HCT116 (cell line): ENCODE measurements around the gene FHIT. TPM values are rescaled to one million over a fixed set of nuclear protein-coding genes. Genes with fewer than 3 reads are reported as not detected.

Experiments used
- ATAC-seq: fragments of 200-7000 bp; cut with Tn5 transposase; 2 replicates; pipeline ENCODE4 v1.9.1; 2020; ENCODE audit warnings: mild to moderate bottlenecking, moderate library complexity
- BruUV-seq: library from RNA; stranded (reverse); fragments of 400-500 nt; replicated peaks from 2 replicates; lab custom pipeline; 2021; lab: Mats Ljungman, UMichigan
- CTCF ChIA-PET: fragments of 300-600 bp; sonication (Branson Sonifier 250); formaldehyde crosslinking; loops from one replicate; lab custom pipeline; 2021; ENCODE audit warnings: antibody characterized with exemption; lab: Charles Lee
- POLR2A ChIA-PET: fragments of 300-600, 350-600 bp; sonication (Branson Sonifier 250); formaldehyde crosslinking; loops from one replicate; lab custom pipeline; 2021; ENCODE audit warnings: antibody characterized with exemption; lab: Charles Lee
- RAD21 ChIA-PET, 2 experiments: fragments of 300-600 bp; sonication (Branson Sonifier 250); formaldehyde crosslinking; loops; one replicate each; lab custom pipeline; 2023; ENCODE audit warnings: low total read pairs in 2 of 2; ENCODE audit not compliant: uncharacterized antibody in 2 of 2, unreplicated experiment in 2 of 2, low non-redundant PET in 1 of 2; lab: Charles Lee
- DNase-seq: peaks from one replicate; pipeline ENCODE4 v3.0.0-alpha.2; 2010; ENCODE audit warnings: low read depth, low spot score
- H2AFZ ChIP-seq: fragments of 200-600 bp; shearing (Covaris generic), sonication (generic); 2 replicates; pipeline ENCODE4 v1.6.1; 2017; ENCODE audit warnings: low read depth, mixed run types, mixed read lengths, antibody characterized with exemption, low read length; ENCODE audit not compliant: poor library complexity, severe bottlenecking
- H3K27ac ChIP-seq: 2 replicates; pipeline ENCODE4 v1.5.1; 2012; ENCODE audit warnings: low read depth, low read length
- H3K27me3 ChIP-seq: fragments of 200-600 bp; sonication (generic); 2 replicates; pipeline ENCODE4 v1.6.1; 2016; ENCODE audit warnings: mixed run types, low read length, mixed read lengths; ENCODE audit not compliant: insufficient read depth
- H3K36me3 ChIP-seq, 2 experiments: fragments of 200-500 bp in 1 of 2; fragments of 200-600 bp in 1 of 2; sonication (Bioruptor generic) in 1 of 2; sonication (generic) in 1 of 2; 2 replicates each; pipeline versions ENCODE4 v1.5.1 to v1.6.1; 2014 to 2016; ENCODE audit warnings: low read length in 2 of 2, inconsistent platforms in 1 of 2, mixed read lengths in 1 of 2, mixed run types in 1 of 2; ENCODE audit not compliant: insufficient read depth in 2 of 2, control insufficient read depth in 1 of 2
- H3K4me1 ChIP-seq, 2 experiments: fragments of 200-600 bp in 1 of 2; sonication (generic) in 1 of 2; 2 replicates each; pipeline versions ENCODE4 v1.5.1 to v1.6.1; 2012 to 2017; ENCODE audit warnings: low read length in 2 of 2, inconsistent platforms in 1 of 2, mild to moderate bottlenecking in 1 of 2, mixed read lengths in 1 of 2, mixed run types in 1 of 2, moderate library complexity in 1 of 2; ENCODE audit not compliant: insufficient read depth in 2 of 2, control insufficient read depth in 1 of 2
- H3K4me2 ChIP-seq: fragments of 200-600 bp; sonication (generic); 2 replicates; pipeline ENCODE4 v1.6.1; 2017; ENCODE audit warnings: mixed run types, low read length, mixed read lengths
- H3K4me3 ChIP-seq, 2 experiments: fragments of 200-600 bp in 1 of 2; sonication (generic) in 1 of 2; replicated peaks in 1 of 2; 2 replicates each; pipeline ENCODE4 v1.5.1; 2011 to 2016; ENCODE audit warnings: low read length in 2 of 2, control low read depth in 1 of 2, low read depth in 1 of 2, mild to moderate bottlenecking in 1 of 2, mixed read lengths in 1 of 2, mixed run types in 1 of 2
- H3K79me2 ChIP-seq: fragments of 200-600 bp; sonication (generic); 2 replicates; pipeline ENCODE4 v1.6.1; 2017; ENCODE audit warnings: mild to moderate bottlenecking, mixed run types, low read length, moderate library complexity, mixed read lengths; ENCODE audit not compliant: insufficient read depth
- H3K9ac ChIP-seq: fragments of 200-600 bp; sonication (generic); 2 replicates; pipeline ENCODE4 v1.6.1; 2016; ENCODE audit warnings: low read length, mixed read lengths
- H3K9me2 ChIP-seq: fragments of 200-600 bp; sonication (generic), shearing (Covaris generic); 2 replicates; pipeline ENCODE4 v1.6.1; 2017; ENCODE audit warnings: mixed run types, mild to moderate bottlenecking, moderate library complexity; ENCODE audit not compliant: insufficient read depth
- H3K9me3 ChIP-seq, 2 experiments: fragments of 200-500 bp in 1 of 2; fragments of 200-600 bp in 1 of 2; sonication (Bioruptor generic) in 1 of 2; sonication (generic) in 1 of 2; 2 replicates each; pipeline ENCODE4 v1.6.1; 2014 to 2017; ENCODE audit warnings: low read length in 2 of 2, mixed read lengths in 2 of 2, inconsistent platforms in 1 of 2, low read depth in 1 of 2, mild to moderate bottlenecking in 1 of 2, mixed run types in 1 of 2, moderate library complexity in 1 of 2; ENCODE audit not compliant: control insufficient read depth in 1 of 2, insufficient read depth in 1 of 2
- H4K20me1 ChIP-seq: fragments of 200-600 bp; sonication (generic), shearing (Covaris generic); 2 replicates; pipeline ENCODE4 v1.6.1; 2017; ENCODE audit warnings: mixed run types, mild to moderate bottlenecking, moderate library complexity; ENCODE audit not compliant: insufficient read depth
- CBX3 ChIP-seq: IDR thresholded peaks from 2 replicates; pipeline ENCODE4 v1.6.1; 2012; ENCODE audit warnings: low read depth
- CTCF ChIP-seq, 3 experiments: fragments of 200-600 bp in 1 of 3; sonication (generic) in 1 of 3; IDR thresholded peaks in 2 of 3; conservative IDR thresholded peaks in 1 of 3; 2 replicates each; pipeline ENCODE4 v1.5.1; 2012 to 2017; ENCODE audit warnings: low read depth in 2 of 3, low read length in 2 of 3, antibody characterized with exemption in 1 of 3, borderline replicate concordance in 1 of 3, control low read depth in 1 of 3, mild to moderate bottlenecking in 1 of 3, mixed read lengths in 1 of 3, mixed run types in 1 of 3, moderate library complexity in 1 of 3; ENCODE audit not compliant: insufficient read depth in 1 of 3
- EGR1 ChIP-seq: IDR thresholded peaks from 2 replicates; pipeline ENCODE4 v1.6.1; 2012; ENCODE audit warnings: low read depth
- ELF1 ChIP-seq: IDR thresholded peaks from 2 replicates; pipeline ENCODE4 v1.6.1; 2012; ENCODE audit warnings: low read depth, borderline replicate concordance
- EZH2 ChIP-seq: fragments of 200-600 bp; sonication (generic); IDR thresholded peaks from 2 replicates; pipeline ENCODE4 v1.6.1; 2017; ENCODE audit warnings: antibody characterized with exemption, mixed run types
- FOSL1 ChIP-seq: IDR thresholded peaks from 2 replicates; pipeline ENCODE4 v1.6.1; 2012; ENCODE audit warnings: low read depth
- JUND ChIP-seq: IDR thresholded peaks from 2 replicates; pipeline ENCODE4 v1.6.1; 2012
- MAX ChIP-seq: IDR thresholded peaks from 2 replicates; pipeline ENCODE4 v1.6.1; 2012
- POLR2A ChIP-seq: IDR thresholded peaks from 2 replicates; pipeline ENCODE4 v1.7.0; 2011; ENCODE audit warnings: borderline replicate concordance; ENCODE audit not compliant: insufficient read depth, insufficient read length; ENCODE audit errors: extremely low read depth
- REST ChIP-seq: IDR thresholded peaks from 2 replicates; pipeline ENCODE4 v1.6.1; 2012; ENCODE audit warnings: low read depth
- SIN3A ChIP-seq: IDR thresholded peaks from 2 replicates; pipeline ENCODE4 v1.6.1; 2012; ENCODE audit warnings: low read depth
- SP1 ChIP-seq: IDR thresholded peaks from 2 replicates; pipeline ENCODE4 v1.6.1; 2012; ENCODE audit warnings: low read depth
- TCF7L2 ChIP-seq: IDR thresholded peaks from 2 replicates; pipeline ENCODE4 v1.7.0; 2011; ENCODE audit warnings: borderline replicate concordance, inconsistent platforms; ENCODE audit not compliant: insufficient read depth, insufficient read length; ENCODE audit errors: extremely low read depth
- YY1 ChIP-seq: IDR thresholded peaks from 2 replicates; pipeline ENCODE4 v1.6.1; 2011; ENCODE audit warnings: low read length, low read depth, moderate library complexity, mild to moderate bottlenecking; ENCODE audit not compliant: insufficient replicate concordance; ENCODE audit errors: extremely low read depth
- ZBTB33 ChIP-seq: IDR thresholded peaks from 2 replicates; pipeline ENCODE4 v1.6.1; 2011; ENCODE audit warnings: mild to moderate bottlenecking, low read length, moderate library complexity; ENCODE audit not compliant: insufficient replicate concordance; ENCODE audit errors: extremely low read depth
- ZFX ChIP-seq: fragments of 450-650 bp; IDR thresholded peaks from 2 replicates; pipeline ENCODE4 v1.6.1; 2017
- ZNF274 ChIP-seq: fragments of 200-500 bp; sonication (Bioruptor generic); IDR thresholded peaks from 2 replicates; pipeline ENCODE4 v1.6.1; 2014; ENCODE audit warnings: mild to moderate bottlenecking, low read depth, low read length, inconsistent platforms
- intact Hi-C: fragments of 100-400 bp; cut with micrococcal nuclease; formaldehyde crosslinking; loops from 2 replicates; pipeline ENCODE4 v1.10.0; 2022
- total RNA-seq: library from RNA; stranded (reverse); gene quantifications from one replicate; pipeline ENCODE4 v1.2.1, GENCODE V29; 2021; ENCODE audit not compliant: unreplicated experiment

FHIT gene
- total RNA-seq, 1 experiment from 2014 or later: 20.1 TPM

GRCh38 chr3:59877263-59878037 is 1373.8 kb downstream of the FHIT start:
- DNase-seq: no peak
- ChIA-PET RAD21 (no interaction called here), POLR2A (no interaction called here)
- TF ChIP-seq EZH2: no peak
- TF ChIP-seq ZNF274: no peak
- TF ChIP-seq ZBTB33: no peak
- no peak for TF ChIP-seq EGR1
- TF ChIP-seq POLR2A: no peak
- no peak for TF ChIP-seq FOSL1
- no peak for TF ChIP-seq SIN3A
- TF ChIP-seq REST: no peak
- TF ChIP-seq MAX: no peak
- no peak for TF ChIP-seq ELF1
- no peak for TF ChIP-seq YY1
- TF ChIP-seq TCF7L2: no peak
- TF ChIP-seq ZFX: no peak
- no peak for TF ChIP-seq CTCF (IDR thresholded peaks at IDR 0.05 in 2 of 3, conservative IDR thresholded peaks at IDR 0.05 in 1 of 3; ENCODE audit: borderline replicate concordance in 1 of 3, insufficient read depth in 1 of 3, low read depth in 2 of 3, low read length in 2 of 3)
- TF ChIP-seq SP1: no peak
- TF ChIP-seq JUND: no peak
- no peak for TF ChIP-seq CBX3
- TF ChIP-seq, all 23 proteins: peak for 0
- H2AFZ ChIP-seq: no peak overlapping the region
- no peaks in the 10 kb centered on the region for H3K36me3 ChIP-seq
- intact Hi-C loops: no loop called here
- H3K79me2 ChIP-seq: no peaks in the 10 kb centered on the region
- no peak overlapping the region for H3K4me2 ChIP-seq
- H3K9me2 ChIP-seq: no peaks in the 10 kb centered on the region
- H3K4me3 ChIP-seq: no peak overlapping the region
- no peaks in the 10 kb centered on the region for H3K4me1 ChIP-seq
- H4K20me1 ChIP-seq: no peaks in the 10 kb centered on the region
- BruUV-seq: no TSS peak
- no peaks in the 10 kb centered on the region for H3K9me3 ChIP-seq
- no peak overlapping the region for H3K27ac ChIP-seq
- no peak overlapping the region for H3K9ac ChIP-seq
- CTCF ChIA-PET: no interaction called here
- no peak for ATAC-seq
- H3K27me3 ChIP-seq: peaks cover 29% of the 10 kb centered on the region
